DMS153 (cell line): ENCODE measurements around the gene EXD1.

ENCODE experiments used
- DNase-seq: peaks from one replicate; lab custom pipeline; 2025; lab: John Stamatoyannopoulos, UW

The EXD1 gene

GRCh38 chr15:41231422-41232226 lies 1.1 kb upstream of the EXD1 start:
- DNase-seq, result no peak

GRCh38 chr15:41230345-41230649 lies 260 bp downstream of the EXD1 start:
- DNase-seq, result no peak

DNA sequence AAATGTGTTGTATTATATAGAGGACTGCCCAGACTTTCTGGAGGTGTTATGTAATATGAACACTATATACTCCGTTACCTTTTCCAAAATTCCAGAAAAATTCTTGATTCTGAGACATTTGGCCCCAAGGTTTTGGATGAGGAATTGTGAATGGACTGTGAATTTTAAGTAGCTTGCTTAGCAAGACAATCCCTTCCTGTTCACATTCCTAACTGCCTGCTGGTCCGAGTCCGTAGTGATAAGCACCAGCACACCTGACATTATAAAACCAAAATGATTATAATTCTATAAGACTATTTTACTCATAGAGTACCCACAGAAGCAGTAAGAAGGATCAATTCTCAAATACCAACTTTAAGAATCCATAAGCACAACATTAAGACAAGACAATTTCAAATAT lies 11.2 kb downstream of the EXD1 start:
- no peak for DNase-seq

GRCh38 chr15:41218851-41219250 lies 11.7 kb downstream of the EXD1 start:
- no peak for DNase-seq

- DNase-seq, result no peak
These were observed 14.8 kb downstream of the EXD1 start for GRCh38 chr15:41215708-41216107.

- no peak for DNase-seq
These were observed 22.7 kb downstream of the EXD1 start for GRCh38 chr15:41207687-41208448.

- no peak for DNase-seq
These were observed 25.2 kb downstream of the EXD1 start for GRCh38 chr15:41205315-41205714.

- DNase-seq, result no peak
These were observed 27.2 kb downstream of the EXD1 start for GRCh38 chr15:41203395-41203794.

DNA sequence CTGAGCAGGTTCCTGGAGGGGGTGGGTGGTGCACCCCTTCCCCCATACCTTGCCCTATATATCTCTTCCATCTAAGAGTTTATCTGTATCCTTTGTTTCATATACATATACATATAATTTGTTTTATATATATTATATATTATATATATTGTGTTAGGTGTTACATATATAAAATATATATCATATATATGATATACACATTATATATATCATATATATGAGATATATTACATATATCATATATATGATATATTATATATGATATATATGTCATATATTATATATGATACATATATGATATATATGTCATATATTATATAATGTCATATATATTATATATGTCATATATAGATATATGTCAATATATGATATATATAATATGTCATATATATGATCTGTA lies 31.1 kb downstream of the EXD1 start:
- no peak for DNase-seq

GRCh38 chr15:41194444-41194843 lies 36.1 kb downstream of the EXD1 start:
- no peak for DNase-seq

DNA sequence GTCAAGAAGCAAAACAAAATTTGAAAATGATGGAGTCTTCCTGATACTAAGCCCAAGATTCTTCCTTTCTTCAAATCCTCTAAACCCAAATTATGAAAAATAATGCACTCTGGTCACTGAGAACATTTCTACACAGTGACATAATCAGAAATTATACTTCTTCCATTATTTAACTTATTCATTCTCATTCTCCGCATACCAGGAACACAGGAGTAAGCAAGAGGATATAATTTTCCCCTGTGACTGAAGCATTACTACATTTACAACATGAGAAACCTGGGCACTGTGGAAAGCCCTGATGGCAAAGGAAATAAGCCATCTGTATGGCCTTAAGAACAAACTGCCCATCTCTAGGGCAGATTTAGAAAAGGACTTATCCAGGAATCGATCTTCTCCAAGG lies 47.0 kb downstream of the EXD1 start:
- DNase-seq, result no peak

DNA sequence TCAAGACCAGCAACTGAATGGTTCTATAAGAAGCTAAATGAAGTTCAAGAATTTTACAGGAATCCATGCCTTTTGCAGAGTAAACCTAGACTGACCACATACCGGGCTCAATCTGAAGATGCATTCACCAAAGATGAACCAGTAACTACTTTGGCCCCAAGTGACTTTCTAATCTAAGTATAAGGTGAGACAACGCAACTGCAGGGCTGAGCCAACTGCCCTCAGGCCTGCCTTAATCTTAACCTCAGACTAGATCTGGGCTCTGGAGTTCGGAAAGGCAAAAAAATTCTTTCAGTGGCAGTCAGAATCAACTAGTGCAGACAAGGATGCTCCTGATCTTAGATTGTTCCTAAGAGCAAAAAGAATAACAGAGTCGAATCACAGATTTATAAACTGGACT lies 48.3 kb downstream of the EXD1 start:
- DNase-seq, result no peak

DNA sequence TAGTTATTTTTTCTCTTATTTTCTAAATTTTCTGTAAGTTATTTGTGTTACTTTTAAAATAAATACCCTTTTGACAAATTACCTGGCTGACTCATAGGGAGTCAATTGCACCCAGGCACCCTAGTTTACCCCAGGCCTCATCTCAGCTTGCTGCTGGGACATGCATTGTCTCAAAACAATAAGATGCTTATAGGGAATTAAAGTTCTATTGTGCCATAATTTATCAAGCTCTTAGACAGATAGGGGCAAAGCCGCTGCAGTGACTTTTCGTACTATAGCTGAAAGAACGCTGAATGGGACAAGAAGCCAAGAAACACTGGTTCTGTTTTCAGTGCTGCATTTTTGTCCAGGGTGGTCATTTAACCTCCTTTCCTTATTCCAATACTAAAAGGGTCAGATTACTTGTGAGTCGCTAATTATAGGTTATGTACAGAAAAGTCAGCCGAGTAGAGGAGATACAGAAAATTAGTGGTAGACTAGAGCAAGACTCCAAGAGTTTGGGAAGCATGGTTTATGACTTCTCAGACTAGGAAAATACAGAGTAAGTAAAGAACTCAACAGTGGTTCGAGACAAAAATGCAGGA lies 50.3 kb downstream of the EXD1 start:
- DNase-seq, result no peak

- no peak for DNase-seq
These were observed 60.8 kb downstream of the EXD1 start for GRCh38 chr15:41169781-41170180.

DNA sequence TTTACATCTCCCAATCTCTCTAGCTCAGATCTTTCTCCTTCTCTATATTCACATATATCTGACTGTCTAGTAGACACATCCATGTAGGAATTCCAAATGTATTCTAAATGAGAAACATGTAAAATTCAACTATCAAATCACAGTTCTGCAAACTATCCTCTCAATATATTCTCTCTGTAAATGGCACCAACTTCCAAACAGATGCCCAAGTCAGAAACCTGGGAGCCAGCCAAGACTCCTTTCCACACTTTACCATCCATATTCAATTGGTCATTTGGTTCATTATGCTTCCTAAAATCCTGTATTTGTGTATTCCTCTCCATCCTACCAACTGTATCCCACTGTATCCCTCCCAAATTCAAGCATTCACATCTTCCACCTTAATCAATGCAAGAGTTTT lies 61.5 kb downstream of the EXD1 start:
- DNase-seq, result no peak

- no peak for DNase-seq
These were observed 68.8 kb downstream of the EXD1 start for GRCh38 chr15:41161736-41162135.

DNA sequence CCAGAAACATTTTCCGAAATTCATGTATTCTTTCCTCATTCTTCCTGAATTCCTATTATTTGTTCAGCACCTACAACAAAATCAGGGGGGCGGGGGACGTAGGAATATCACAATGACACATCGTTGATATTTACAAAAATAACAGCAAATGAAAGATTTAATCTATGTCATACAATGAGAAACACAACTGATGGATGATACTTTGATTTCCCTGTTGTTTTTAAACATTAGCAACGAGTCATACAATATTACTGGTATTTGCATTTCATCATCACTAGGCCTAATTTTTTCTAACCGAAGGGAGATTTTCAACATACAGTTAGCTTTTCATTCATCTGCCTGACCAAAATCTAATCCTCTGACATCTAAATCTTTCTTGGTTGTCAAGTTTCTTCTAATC lies 69.2 kb downstream of the EXD1 start:
- no peak for DNase-seq

GRCh38 chr15:41160639-41161315 lies 69.8 kb downstream of the EXD1 start:
- DNase-seq, result no peak

- no peak for DNase-seq
These were observed 76.1 kb downstream of the EXD1 start for GRCh38 chr15:41154412-41154811.

GRCh38 chr15:41153733-41154132 lies 76.8 kb downstream of the EXD1 start:
- no peak for DNase-seq

DNA sequence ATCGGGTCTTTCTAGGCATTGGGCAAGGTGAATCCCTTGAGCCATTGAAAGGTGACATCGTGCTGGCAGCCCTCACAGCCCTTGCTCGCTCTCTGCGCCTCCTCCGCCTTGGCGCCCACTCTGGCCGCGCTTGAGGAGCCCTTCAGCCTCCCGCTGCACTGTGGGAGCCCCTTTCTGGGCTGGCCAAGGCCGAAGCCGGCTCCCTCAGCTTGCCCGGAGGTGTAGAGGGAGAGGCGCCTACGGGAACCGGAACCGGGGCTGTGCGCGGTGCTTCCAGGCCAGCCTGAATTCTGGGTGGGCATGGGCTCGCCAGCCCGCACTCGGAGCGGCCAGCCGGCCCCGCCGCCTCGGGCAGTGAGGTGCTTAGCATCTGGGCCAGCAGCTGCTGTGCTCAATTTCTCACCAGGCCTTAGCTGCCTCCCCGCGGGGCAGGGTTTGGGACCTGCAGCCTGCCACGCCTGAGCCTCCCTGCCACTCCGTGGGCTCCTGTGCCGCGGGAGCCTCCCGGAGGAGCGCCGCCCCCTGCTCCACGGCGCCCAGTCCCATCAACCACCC lies 79.0 kb downstream of the EXD1 start:
- no peak for DNase-seq

GRCh38 chr15:41150279-41150678 lies 80.3 kb downstream of the EXD1 start:
- DNase-seq, result no peak

- no peak for DNase-seq
These were observed 82.5 kb downstream of the EXD1 start for GRCh38 chr15:41148065-41148464.
